Activated CD4-positive, CD25-positive, alpha-beta regulatory T cell (primary cell): Measurements from ENCODE around the gene BCL11B.

Experiments
- DNase-seq, 4 experiments: peaks; one replicate each; lab custom pipeline; 2025; lab: John Stamatoyannopoulos, UW

BCL11B gene

DNA sequence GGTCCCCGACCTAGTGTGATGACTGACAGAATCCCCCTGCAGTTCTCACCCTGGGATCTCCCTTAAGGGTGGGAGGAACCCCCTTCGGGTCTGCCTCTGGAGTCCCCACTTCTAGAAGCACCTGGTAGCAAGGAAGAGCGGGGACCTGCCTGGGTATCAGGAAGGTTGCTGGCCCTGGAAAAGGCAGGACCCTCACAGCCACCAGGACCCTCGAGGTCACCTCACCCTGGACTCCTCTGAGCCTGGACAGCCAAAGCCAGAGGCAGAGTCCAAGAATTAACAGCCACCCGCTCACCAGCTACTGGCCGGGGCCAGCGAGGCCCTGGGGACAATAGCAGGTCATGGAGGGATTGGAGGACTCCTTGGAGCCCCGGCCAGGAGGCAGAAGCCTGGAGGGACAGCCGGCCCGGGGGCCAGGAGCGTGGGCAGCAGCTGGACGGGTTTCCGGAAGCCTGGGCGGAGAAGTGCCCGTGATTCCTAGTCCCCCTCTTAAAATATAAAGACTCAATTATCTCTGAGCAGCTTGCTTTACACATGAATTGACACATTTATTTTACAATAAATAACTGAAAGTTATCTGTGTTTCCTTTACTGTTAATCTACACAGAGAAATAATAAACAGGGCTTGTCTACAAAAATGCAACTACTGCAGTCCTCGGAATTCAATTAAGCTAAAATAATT, 17.5 kb downstream of the BCL11B start:
- DNase-seq, result no peak

DNA sequence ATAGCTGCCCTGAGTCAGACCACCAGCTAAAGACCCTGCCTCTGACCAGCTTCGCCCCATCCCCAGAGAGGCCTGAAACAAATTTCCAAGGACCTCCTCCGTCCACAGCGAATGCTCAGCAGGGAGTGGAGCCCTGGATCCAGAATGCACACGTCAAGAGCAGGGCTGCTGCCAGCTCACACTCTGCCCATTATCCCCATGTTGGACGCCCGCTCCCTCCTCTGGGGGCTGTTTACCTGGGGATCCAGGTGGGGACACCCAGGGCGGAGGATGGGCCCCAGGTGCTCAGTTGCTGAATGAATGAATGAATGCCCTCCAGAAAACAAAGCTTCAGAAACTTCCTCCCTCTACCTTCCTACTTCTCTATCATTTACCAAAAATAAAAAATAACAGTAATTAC, 18.1 kb downstream of the BCL11B start:
- DNase-seq, result no peak

DNA sequence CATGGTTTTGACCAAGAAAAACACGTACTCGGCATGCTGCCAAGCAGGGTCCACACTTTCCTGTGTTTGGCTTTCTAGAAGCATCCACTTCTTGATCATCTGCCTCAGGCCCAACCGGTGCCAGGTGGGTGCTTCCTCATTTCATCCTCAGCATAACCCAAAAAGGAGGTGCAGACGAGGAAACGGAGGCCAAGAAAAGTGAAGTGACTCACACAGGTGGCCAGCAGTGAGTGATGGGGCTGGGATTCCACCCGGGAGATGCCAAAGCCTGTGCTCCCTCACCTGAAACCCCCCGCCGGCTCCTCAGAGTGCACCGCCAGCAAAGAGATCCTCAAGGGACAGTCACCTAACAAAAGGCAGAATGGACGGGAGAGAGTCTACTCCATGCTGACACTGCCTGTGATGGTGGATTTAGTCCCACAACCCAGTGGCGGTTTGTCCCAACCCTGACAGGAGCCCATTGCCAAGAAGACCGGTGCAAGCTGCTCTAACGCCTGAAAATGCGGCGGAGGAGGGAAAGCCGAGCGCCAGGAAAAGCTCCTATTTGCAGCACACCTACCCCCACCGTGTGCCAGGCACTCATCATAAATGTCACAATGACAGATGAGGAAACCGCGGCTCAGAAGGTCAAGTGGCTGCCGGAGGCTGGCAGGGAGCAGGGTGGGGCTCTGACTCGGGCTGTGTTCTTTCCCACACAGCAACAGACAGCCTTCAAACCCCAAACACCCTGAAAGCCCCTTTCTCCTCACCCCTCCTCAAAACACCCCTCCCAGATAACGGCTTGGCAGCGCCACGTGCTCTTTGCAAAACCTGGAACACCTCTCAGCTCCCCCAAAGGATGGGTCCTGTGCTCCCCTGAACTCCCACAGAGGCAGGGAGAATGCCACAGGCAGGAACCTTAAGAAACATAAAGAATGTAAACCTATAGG, 18.8 kb downstream of the BCL11B start:
- no peak for DNase-seq

DNA sequence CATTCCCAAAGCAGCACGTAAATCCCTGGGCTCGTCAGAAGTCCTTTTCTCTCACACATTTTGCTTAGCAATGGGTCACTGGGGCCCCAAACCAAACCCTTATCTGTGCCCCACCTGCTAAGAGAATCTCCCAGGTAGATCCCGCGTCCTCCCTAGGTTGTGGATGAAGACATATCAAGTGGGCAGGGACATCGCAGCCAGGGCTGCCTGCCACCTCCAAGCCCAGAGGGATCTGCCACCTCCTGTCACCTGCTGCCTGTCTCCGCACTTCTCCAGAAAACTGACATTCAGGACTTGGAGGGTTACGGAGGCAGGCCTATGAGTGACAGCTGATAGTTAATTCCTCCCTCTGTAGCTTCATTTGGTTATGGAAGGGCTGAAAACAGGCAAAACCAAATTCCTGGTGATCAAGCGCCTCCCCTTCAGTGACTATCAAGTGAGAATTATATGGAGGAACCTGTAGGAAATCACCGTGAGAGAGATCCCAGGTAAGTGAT, 19.5 kb downstream of the BCL11B start:
- DNase-seq, result no peak

DNA sequence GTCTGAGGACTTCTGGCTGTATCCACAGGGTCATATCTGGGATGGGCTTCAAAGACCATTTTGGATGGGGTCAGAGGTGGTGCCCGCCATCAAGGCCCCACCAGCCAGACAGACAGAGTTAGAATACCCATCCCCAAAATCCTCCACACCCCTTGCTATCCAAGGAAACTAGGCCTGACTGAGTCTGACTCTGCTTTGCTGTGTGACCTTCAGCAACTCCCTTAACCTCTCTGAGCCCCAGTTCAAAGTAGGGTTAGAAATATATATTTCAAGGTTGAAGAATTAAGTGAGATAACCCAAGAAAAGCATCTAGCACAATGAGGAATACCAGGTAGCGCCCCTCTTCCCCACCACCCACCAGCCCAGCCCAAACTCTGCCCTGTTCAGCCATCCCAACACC, 20.3 kb downstream of the BCL11B start:
- no peak for DNase-seq

DNA sequence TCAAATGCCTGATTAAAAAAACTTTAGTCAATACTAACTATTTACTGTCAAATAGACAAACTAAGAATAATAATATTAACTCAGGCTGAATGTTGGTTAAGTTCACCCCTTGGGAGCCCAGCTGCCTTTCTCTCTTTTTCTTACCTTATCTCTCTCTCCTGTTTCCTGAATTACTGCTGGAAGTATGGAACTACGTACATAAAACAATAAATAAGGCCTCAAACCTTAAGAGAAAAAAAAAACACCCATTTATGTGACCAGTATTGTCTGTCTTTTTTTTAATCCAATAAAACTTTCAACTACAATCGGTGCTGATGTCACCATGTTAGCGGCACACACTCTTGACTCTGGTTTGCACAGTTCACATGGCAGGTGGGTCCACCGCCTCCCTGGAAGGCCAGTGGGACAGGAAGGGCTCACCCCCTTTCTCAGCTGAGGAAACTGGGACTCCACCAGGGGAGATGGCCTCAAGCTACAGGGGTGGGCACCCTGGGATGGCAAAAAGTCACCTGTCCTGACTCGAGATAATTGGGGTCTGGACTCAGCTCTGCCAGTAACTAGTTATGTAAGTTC, 21.3 kb downstream of the BCL11B start:
- DNase-seq, result no peak

DNA sequence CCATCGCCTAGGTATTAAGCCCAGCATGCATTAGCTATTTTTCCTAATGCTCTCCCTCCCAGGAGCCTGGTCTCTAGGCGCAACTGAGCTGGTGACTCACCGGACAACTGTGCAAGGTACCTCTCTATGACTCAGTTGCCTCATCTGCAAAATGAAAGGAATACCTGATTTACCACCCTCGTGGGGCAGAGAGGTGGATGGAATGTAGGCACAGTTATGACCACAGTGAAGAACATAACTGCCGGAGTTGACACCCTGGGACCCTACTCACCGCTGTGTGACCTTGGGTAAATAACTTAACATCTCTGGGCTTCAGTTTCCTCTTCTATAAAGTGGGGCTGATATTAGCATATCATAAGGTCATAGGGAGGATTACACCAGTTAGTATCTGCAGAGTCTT, 22.6 kb downstream of the BCL11B start:
- DNase-seq, result no peak

DNA sequence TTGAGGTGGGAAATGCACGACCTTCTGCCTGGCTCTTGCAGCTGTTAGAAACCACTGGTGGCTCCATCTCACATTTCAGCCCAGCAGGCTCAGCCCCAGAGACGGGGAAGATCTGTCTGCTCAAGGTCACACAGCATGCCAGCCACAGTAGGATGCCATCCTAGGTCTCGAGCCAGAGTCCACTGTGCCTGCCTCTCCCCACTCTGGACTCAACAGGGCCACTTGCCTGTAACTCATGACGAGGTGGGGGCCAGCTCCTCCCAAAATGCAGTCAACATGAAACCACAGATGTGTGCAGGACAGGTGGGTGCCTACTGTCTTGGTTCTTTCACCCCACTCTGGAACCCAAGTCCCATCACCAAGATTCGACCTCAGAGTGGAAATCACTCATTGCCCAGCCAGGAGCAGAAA, 23.2 kb downstream of the BCL11B start:
- no peak for DNase-seq

DNA sequence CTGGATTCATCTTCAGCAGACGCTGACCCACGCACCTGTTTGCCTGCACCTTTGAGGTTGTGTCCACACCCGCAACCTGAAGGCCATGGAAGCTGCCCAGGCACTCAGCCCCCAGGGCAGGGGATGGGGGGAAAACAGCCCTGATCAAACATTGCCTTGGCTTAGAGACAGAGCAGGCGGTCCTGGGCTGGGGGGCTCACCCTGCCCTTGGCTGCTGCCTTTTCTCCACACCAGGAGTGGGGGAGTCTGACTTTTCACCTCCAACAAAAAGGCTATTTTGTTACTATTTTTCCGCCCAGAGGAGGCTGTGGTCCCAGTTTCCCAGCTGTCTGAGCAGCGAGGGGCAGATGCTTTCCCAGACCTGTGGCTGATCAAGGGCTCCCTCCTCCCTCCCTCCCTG, 24.2 kb downstream of the BCL11B start:
- DNase-seq, result no peak

DNA sequence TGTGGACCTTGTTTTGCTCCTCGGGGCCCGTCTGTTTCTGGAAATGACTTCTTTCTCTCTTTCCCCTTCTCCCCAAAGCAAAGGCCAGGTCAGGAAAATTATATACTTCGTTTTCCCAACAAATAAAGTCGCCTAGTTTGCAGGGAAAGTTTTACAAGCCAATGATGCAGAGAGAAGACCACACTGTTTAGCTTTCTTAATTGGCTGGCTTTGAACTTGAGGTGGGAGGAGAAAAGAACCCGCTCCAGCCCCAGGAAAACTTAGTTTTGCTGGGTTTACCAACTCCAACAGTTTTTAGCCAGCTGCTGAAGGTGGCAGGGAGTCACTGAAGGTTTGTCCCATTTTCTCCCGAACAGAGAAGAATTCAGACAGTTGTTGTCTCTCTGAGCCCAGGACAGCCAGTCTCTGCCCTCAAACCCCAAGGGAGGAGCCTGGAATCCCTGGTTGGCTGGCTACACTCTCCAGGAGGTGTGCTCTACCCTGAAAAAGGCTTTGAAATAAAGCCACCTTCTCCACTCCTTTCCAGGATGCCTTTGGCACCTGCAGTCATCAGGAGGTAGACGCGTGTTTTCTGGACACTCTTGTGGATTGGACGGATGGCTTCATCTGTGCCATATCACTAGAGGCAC, 24.8 kb downstream of the BCL11B start:
- no peak for DNase-seq

DNA sequence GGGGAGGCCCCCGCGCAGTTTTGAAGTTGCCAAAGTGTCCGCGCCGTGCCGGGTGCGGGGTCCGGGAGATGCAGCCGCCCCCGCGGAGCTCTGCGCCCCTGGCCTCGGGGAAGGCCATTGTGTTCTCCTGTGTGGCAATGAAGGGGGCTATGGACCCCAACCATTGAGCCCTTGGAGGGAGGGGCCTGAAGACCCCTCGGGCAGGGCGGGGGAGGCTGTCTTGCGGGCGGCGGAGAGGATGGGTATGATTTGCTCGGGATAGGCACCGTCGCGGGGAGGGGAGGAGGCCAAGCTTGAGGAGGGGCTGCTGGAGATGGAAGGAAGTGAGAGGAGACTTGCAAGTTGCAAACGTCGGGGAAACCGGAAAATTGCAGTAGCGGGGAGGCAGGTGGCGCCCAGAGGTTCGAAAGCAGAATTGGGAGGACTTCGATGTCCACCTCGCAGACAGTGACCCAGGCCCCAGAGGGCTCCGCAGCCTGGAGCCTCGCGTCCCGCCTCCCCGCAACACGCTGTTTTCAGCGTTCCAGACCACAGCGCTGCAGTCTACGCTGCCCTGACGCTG, 25.4 kb downstream of the BCL11B start:
- DNase-seq, result no peak

DNA sequence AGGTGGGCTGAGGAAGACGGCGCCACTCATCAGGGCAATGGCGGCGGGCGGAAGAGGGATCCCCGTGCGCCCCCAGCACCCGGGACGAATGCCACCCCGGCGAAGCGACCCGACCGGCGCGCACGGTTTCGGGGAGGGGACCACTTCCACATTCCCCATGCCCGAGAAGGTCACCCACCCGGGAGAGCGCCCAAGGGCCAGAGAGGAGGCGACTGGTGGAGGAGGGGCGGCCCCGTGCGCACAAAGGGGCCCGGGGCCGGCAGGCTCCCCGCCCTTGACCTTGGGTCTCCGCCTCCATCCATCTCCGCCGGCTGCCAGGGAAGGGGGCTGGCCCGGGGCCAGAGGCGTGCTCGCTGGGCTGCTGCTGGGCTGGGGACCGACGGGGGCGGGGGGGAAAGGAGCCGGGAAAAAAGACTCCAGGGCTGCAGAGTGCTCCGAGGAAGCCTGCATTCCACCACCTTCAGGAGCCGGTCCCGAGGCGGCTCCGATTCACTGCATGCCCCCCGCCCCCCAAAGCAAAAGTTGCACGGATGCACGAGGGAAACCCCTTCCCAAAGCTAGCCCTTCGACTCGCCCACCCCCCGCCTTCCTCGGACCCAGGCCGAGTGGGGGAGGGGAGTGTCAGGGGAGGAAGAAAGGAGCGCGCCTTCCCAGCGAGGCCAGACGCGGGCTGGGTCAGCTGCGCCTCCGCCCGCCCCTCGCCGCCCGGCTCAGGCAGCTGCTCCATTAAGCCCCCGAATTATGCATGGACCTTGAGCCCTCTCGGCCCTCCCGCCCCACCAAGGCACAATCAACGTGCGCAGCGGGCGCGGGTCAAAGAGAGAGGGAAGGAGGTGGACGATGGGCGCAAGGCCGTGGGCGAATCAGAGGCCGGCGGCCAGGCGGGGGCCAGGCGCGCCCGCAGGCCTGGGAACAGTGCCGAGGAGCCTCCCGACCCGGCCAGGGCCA, 26.2 kb downstream of the BCL11B start:
- DNase-seq, result no peak

DNA sequence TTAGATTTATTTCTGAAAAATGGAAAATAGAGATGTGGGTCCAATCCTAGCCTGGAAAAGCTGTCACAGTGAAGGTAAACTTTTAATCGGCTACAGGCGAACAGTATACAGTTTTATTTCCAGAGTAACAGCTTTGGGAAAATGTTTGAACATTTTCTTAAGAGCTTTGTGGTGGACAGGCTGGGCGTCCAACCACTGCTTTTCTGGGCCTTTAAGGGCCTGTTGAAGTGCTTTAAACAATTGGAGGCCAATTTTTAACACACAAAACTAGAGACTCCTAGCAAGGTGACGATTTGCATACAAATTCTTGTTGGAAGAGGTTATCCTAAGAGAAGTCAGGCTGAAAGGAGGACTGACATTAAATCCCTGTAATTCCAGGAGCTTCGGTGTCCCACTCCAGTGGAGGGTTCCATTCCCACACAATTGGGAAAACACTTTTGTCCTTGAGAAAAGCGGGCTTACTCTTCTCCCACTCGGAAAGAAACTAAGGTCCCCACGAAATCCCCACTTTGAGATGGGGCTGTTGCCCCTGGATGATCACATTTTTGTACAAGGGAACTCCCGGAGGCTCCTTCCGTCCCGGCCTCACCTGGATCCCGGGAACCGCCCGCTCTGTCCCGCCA, 26.9 kb downstream of the BCL11B start:
- DNase-seq, result no peak

DNA sequence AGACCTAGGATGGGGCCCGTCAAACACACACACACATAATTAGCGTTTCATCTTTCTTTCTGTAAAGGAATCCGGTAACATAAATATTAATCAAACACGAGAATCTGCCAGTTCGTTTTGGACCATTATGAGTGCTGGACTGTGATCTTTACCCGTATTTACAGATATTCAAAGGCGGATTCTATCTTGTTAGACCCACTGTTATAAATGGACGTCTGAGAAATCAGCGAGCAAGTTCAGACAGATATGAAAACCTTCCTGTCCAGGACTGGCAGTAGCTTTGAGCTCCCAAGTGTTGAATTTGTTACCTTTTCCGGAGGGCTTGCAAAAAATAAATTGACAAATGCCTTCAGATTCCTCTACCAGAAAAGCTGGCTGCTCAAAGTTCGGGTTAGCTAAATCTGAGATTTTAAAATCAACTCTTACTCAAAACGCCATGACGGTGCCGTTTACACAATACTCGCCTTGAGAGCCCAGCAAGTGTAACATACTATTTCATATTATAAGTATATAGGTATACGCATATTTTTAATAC, 27.6 kb downstream of the BCL11B start:
- no peak for DNase-seq

DNA sequence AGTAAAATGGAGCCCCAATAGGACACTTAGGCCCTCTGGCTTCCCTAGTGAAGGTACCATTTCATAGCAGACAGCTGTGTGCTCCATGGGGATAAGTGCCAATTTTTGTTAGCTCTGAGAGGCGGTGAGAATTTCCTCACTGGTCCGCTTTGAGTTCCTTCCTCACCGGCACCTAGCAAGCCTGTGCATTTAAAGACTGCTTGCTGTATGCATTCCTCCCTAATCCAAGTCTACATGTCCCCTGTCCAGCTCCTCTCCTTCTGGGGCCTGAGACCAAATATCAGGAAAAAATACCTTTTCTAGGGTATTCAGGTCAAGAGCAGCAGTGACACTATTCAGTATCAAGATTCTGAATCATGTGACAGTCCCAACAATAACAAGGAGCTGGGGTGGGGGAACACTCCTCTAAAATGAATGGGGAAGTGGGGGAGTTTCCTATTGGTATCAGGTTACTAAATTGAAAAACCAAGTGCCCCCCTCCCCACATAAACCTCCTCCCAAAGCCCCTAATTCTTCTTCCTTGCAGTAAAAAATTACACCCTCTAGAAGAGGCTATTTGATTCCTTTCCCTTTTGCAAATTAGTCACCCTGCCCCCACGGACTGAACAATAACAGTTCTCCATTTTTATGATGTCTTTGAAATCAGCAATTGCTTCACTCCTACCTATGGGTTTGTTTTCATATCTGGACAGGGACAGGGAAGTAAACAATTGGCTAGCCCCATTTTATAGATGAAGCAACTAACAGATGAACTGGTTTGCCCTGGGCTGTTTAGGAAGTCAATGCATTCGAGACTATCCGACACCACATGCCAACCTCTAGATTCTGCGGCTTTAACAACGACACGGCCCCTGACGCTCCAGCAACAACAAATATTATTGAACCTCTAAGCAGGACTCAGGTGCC, 28.9 kb downstream of the BCL11B start:
- DNase-seq, result no peak

DNA sequence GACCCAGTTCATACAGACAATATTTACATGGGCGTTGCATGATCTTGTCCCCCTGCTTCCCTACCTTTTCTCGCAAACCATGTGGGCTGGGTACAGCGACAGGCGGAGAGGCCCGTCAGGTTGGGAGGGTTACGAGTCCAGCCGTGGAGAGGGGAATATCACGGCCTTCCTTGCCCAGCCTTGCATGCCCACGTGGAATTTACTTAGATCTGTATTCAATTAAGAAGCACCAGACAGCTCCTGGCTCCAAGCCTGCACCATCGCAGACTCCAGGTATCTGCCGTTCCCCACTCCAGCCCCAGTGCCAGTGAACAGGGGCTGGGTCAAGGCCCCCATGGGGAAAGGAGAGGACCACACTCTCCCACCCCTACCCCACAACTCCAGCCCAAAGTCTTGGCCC, 29.8 kb downstream of the BCL11B start:
- no peak for DNase-seq

DNA sequence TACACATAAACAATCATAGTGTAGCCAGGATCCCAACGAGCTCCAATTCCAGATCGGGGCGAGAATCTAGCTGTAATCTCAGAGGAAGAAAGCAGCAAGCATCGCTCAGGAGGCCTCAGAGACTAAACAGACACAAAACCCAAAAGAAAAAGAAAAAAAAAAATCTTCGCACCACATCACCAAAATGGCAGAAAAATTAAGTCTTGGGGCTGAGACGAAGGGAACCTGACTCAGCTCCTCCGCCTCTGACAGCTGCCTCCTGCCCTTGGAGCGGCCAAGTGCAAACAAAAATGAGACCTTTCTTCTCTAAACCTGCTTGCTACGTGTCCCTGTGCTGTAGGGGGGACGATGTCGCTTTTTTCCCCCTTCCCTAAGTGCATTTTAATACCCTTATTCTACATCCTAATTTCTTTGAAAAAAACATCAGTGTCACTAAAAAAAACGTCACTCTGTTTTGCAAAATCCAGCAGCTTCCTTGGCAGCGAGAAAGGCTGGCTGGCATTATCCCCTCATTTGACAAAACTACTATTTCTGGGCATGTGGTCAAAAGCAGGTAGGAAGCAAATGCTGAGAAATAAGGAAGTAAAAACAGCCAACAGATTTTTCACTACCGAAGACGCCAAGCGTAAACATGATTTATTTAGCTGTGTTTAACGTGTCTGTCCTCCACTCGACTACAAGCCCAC, 30.5 kb downstream of the BCL11B start:
- no peak for DNase-seq

DNA sequence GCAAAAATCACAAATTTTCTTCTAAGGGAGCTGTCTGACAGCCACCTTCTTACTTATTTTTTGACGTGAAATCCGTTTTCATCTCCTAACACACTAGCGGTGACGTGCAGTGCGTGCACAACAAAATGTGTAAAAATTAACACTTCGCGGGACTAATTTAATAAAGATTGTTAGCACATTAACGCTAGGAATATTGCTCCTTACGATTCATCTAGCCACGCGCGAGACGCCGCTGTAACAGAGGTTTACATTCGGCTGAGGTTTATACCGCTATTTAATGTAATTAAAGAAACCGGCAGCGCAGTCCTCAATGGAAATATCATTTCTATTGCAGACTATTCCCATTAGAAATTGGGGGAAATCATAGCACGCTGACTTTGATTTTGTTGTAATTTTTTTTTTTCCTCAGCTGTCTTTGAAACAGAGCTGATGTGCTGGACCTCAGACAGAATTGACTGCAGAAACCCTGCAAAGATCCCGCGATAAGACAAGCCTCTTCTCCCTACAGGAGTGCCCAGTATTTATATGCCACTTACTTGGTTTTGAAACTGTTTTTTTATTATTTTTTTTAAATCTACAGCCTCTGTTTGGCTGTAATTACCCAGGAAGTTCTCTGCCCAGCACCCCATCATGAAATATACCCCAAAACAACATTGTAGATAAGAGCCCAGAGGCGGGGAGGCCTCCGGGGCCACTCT, 31.2 kb downstream of the BCL11B start:
- DNase-seq, result no peak
